AG10803 (cell line): ENCODE measurements around the gene TRPM5.

Experiments used
- DNase-seq: peaks from one replicate; pipeline ENCODE4 v3.0.0; 2010; ENCODE audit warnings: low read depth
- H3K4me3 ChIP-seq: 2 replicates; pipeline ENCODE4 v1.5.1; 2011; ENCODE audit warnings: mild to moderate bottlenecking, low read length, control low read depth
- CTCF ChIP-seq: conservative IDR thresholded peaks from 2 replicates; pipeline ENCODE4 v1.5.1; 2011; ENCODE audit warnings: mild to moderate bottlenecking, low read length, control low read depth, inconsistent platforms

TRPM5 gene

GRCh38 chr11:2406451-2406850, 37.9 kb downstream of the TRPM5 start:
- no peak overlapping the region for H3K4me3 ChIP-seq
- no peak for TF ChIP-seq CTCF
- no peak for DNase-seq

GRCh38 chr11:2404735-2405196, 39.5 kb downstream of the TRPM5 start:
- H3K4me3 ChIP-seq = no peak overlapping the region
- DNase-seq = no peak
- no peak for TF ChIP-seq CTCF

GRCh38 chr11:2402890-2403645, 41.2 kb downstream of the TRPM5 start:
- TF ChIP-seq CTCF = no peak
- H3K4me3 ChIP-seq = no peak overlapping the region
- DNase-seq = no peak

GRCh38 chr11:2402106-2402505, 42.2 kb downstream of the TRPM5 start:
- peak overlapping the region; percentile 100 for H3K4me3 ChIP-seq
- no peak for TF ChIP-seq CTCF
- DNase-seq = no peak

GRCh38 chr11:2401436-2401984, 42.8 kb downstream of the TRPM5 start:
- peak overlapping the region; percentile 100 for H3K4me3 ChIP-seq
- TF ChIP-seq CTCF = no peak
- DNase-seq = no peak

GRCh38 chr11:2400762-2401435, 43.4 kb downstream of the TRPM5 start:
- no peak for TF ChIP-seq CTCF
- DNase-seq = no peak
- peak overlapping the region; percentile 100 for H3K4me3 ChIP-seq
